ENCODE measurements around the gene NDUFAF3.
A peak's percentile ranks its signal among the peaks of the same experiment; 100 is the strongest.

Gene NDUFAF3

DNA sequence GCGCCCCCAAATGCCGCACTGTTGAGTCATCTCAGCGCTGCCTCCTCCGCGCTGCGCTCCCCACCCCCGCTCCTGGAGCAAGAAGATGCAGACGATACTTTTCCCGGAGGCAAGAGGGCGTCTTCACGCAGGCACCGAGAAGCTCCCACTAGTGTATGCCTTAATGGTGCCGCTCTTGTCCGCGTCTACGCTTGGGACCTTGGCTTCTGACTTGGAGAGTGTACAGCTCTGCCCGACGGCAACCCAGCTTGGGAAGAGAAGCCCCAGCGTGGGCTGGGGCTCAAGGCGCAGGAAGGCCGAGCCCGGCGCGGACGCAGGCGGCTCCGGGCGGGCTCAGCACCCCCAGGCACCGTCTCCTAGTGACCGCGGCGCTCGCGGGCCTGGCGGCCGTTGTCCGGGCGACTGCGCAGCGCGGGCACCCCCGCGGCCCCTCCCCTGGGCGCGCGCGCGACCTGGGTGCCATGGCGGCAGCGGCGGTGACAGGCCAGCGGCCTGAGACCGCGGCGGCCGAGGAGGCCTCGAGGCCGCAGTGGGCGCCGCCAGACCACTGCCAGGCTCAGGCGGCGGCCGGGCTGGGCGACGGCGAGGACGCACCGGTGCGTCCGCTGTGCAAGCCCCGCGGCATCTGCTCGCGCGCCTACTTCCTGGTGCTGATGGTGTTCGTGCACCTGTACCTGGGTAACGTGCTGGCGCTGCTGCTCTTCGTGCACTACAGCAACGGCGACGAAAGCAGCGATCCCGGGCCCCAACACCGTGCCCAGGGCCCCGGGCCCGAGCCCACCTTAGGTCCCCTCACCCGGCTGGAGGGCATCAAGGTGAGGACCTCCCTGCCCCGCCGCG, 31.9 kb upstream of the NDUFAF3 start, which contains the start of gene P4HTM:
P4HTM (plus strand) TSS at position 446 of the 840 bp plus-strand sequence; CDS start at position 462, 16 bp downstream.
- peak within 1 kb of the TSS; percentile 92 for H3K56ac ChIP-seq (ENCODE audit: low read length)
- peak within 1 kb of the TSS; percentile 92 for H3K4me2 ChIP-seq (ENCODE audit: low read length)
- H2BK120ac ChIP-seq (ENCODE audit: low read depth, low read length), result no peak within 1 kb of the TSS
- peaks cover 3% of the 10 kb centered on the region for H3K4me1 ChIP-seq (ENCODE audit: control insufficient read depth, low read depth, low read length)
- peak within 1 kb of the TSS; percentile 91 for H3K9ac ChIP-seq (ENCODE audit: low read length)
- H4K5ac ChIP-seq (ENCODE audit: low read length), result peak within 1 kb of the TSS; percentile 90
- no peaks in the 10 kb centered on the region for H3K27me3 ChIP-seq (ENCODE audit: insufficient read depth, low read length, poor library complexity)
- peak within 1 kb of the TSS; percentile 22 for H3K18ac ChIP-seq (ENCODE audit: low read length)
- H2BK15ac ChIP-seq (replicated peaks; ENCODE audit: low read depth), result no peak within 1 kb of the TSS
- DNase-seq, result peak; percentile 93
- H3K27ac ChIP-seq (ENCODE audit: low read depth, low read length), result peak within 1 kb of the TSS; percentile 69
- H3K4ac ChIP-seq (ENCODE audit: low read depth, low read length), result peak within 1 kb of the TSS; percentile 17
- peaks cover 6% of the 10 kb centered on the region for H3K79me1 ChIP-seq (ENCODE audit: low read length)
- WGBS (ENCODE audit: extremely low coverage, insufficient coverage, low lambda C conversion rate), result no CpG with 5 or more reads among the region's 91 CpGs
- no peak within 1 kb of the TSS for H2AK5ac ChIP-seq (ENCODE audit: low read length)
- peak within 1 kb of the TSS; percentile 67 for H3K4me3 ChIP-seq (ENCODE audit: low read length)
- H2BK5ac ChIP-seq (ENCODE audit: low read length), result no peak within 1 kb of the TSS
- peak within 1 kb of the TSS; percentile 80 for H3K23ac ChIP-seq (ENCODE audit: low read length)
- peak within 1 kb of the TSS; percentile 68 for H4K8ac ChIP-seq (ENCODE audit: low read depth, low read length)
- H3K36me3 ChIP-seq (ENCODE audit: control insufficient read depth, insufficient read depth, low read length), result peaks cover under 1% of the 10 kb centered on the region
- peaks cover 3% of the 10 kb centered on the region for H3K79me2 ChIP-seq (ENCODE audit: control insufficient read depth, insufficient read depth, low read length)

DNA sequence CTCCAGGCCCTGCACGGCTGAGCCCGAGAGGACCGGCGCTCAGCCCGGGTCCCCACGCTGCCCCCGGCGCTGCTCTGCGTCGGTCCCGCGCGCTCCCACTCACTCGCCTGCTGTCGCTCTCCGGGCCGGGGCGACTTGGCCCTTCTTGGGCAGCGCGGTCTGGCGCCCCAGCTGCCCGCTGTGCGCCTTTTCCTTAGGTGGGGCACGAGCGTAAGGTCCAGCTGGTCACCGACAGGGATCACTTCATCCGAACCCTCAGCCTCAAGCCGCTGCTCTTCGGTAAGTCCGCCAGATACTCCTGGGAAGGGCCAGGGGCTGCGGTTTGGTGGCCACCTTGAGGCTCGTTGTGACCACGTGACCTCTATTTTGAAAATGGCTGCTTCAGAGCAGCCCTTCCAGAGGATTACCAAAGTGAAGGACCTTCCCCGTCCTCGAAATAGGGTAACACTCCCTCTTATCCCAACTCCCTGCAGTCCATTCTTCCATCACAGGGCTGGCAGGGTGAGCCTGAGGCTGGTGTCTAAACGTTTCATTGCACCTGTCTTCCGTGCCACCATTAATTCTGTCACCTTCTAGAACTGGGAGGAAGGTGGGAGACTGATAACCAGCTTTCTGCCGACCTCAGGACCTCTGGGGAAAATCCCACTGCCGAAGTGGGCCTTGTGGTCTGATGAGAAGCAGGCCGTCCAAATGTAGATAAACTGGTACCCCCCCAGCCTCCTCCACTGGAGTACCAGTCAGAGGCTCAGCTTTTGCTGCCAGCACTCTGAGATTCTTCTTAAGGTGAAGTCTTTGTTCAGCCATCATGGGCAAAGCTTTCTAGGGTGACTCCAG, 31.1 kb upstream of the NDUFAF3 start:
- peaks cover 3% of the 10 kb centered on the region for H3K4me1 ChIP-seq (ENCODE audit: control insufficient read depth, low read depth, low read length)
- H4K5ac ChIP-seq (ENCODE audit: low read length), result peak overlapping the region; percentile 90
- H3K9ac ChIP-seq (ENCODE audit: low read length), result peak overlapping the region; percentile 91
- no peaks in the 10 kb centered on the region for H3K27me3 ChIP-seq (ENCODE audit: insufficient read depth, low read length, poor library complexity)
- H3K4me3 ChIP-seq (ENCODE audit: low read length), result peak overlapping the region; percentile 67
- H3K4me2 ChIP-seq (ENCODE audit: low read length), result peak overlapping the region; percentile 92
- H2AK5ac ChIP-seq (ENCODE audit: low read length), result no peak overlapping the region
- no peak overlapping the region for H2BK15ac ChIP-seq (replicated peaks; ENCODE audit: low read depth)
- no CpG with 5 or more reads among the region's 40 CpGs for WGBS (ENCODE audit: extremely low coverage, insufficient coverage, low lambda C conversion rate)
- no peak overlapping the region for H2BK5ac ChIP-seq (ENCODE audit: low read length)
- H3K79me1 ChIP-seq (ENCODE audit: low read length), result peaks cover 6% of the 10 kb centered on the region
- H2BK120ac ChIP-seq (ENCODE audit: low read depth, low read length), result no peak overlapping the region
- peak; percentile 66 for DNase-seq
- H3K18ac ChIP-seq (ENCODE audit: low read length), result peak overlapping the region; percentile 22
- no peak overlapping the region for H3K23ac ChIP-seq (ENCODE audit: low read length)
- peak overlapping the region; percentile 92 for H3K56ac ChIP-seq (ENCODE audit: low read length)
- H3K27ac ChIP-seq (ENCODE audit: low read depth, low read length), result no peak overlapping the region
- H3K4ac ChIP-seq (ENCODE audit: low read depth, low read length), result peak overlapping the region; percentile 17
- H3K36me3 ChIP-seq (ENCODE audit: control insufficient read depth, insufficient read depth, low read length), result no peaks in the 10 kb centered on the region
- H4K8ac ChIP-seq (ENCODE audit: low read depth, low read length), result peak overlapping the region; percentile 68
- H3K79me2 ChIP-seq (ENCODE audit: control insufficient read depth, insufficient read depth, low read length), result peaks cover 3% of the 10 kb centered on the region

DNA sequence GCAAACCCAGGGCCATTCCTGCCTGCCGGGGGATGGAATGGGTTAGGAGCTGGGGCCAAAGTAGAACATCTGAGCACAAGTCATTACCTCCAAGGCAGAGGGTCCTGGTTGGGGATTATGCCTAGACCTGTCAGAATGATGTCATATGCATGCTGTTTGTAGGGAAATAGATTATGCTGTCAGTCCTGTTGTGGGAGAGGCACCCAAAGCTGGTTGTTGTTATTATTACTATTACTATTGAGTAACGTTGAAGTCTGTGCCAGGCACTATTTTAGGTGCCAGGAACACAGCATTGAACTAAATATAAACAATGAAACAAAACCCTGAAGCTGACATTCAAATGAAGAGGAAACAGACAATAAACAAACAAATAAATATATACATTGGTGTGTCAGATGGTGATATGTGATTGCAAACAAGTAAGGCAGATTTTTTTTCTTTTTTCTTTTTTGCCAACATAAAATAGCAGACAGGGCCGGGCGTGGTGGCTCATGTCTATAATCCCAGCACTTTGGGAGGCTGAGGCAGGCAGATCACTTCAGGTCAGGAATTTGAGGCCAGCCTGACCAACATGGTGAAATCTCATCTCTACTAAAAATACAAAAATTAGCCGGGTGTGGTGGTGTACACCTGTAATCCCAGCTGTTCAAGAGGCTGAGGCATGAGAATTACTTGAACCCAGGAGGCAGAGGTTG, 29.9 kb upstream of the NDUFAF3 start:
- no peak overlapping the region for H2BK15ac ChIP-seq (replicated peaks; ENCODE audit: low read depth)
- H2BK5ac ChIP-seq (ENCODE audit: low read length), result no peak overlapping the region
- peaks cover 3% of the 10 kb centered on the region for H3K79me2 ChIP-seq (ENCODE audit: control insufficient read depth, insufficient read depth, low read length)
- peaks cover 3% of the 10 kb centered on the region for H3K4me1 ChIP-seq (ENCODE audit: control insufficient read depth, low read depth, low read length)
- H3K27ac ChIP-seq (ENCODE audit: low read depth, low read length), result no peak overlapping the region
- H3K56ac ChIP-seq (ENCODE audit: low read length), result peak overlapping the region; percentile 92
- H4K8ac ChIP-seq (ENCODE audit: low read depth, low read length), result no peak overlapping the region
- H3K23ac ChIP-seq (ENCODE audit: low read length), result no peak overlapping the region
- no peak overlapping the region for H3K4ac ChIP-seq (ENCODE audit: low read depth, low read length)
- H2AK5ac ChIP-seq (ENCODE audit: low read length), result no peak overlapping the region
- peaks cover 6% of the 10 kb centered on the region for H3K79me1 ChIP-seq (ENCODE audit: low read length)
- no peak overlapping the region for H3K9ac ChIP-seq (ENCODE audit: low read length)
- H3K27me3 ChIP-seq (ENCODE audit: insufficient read depth, low read length, poor library complexity), result no peaks in the 10 kb centered on the region
- H3K36me3 ChIP-seq (ENCODE audit: control insufficient read depth, insufficient read depth, low read length), result no peaks in the 10 kb centered on the region
- no peak overlapping the region for H2BK120ac ChIP-seq (ENCODE audit: low read depth, low read length)
- no peak for DNase-seq
- H4K5ac ChIP-seq (ENCODE audit: low read length), result no peak overlapping the region
- H3K4me3 ChIP-seq (ENCODE audit: low read length), result no peak overlapping the region
- H3K18ac ChIP-seq (ENCODE audit: low read length), result no peak overlapping the region
- WGBS (ENCODE audit: extremely low coverage, insufficient coverage, low lambda C conversion rate), result no CpG with 5 or more reads among the region's 5 CpGs
- no peak overlapping the region for H3K4me2 ChIP-seq (ENCODE audit: low read length)

DNA sequence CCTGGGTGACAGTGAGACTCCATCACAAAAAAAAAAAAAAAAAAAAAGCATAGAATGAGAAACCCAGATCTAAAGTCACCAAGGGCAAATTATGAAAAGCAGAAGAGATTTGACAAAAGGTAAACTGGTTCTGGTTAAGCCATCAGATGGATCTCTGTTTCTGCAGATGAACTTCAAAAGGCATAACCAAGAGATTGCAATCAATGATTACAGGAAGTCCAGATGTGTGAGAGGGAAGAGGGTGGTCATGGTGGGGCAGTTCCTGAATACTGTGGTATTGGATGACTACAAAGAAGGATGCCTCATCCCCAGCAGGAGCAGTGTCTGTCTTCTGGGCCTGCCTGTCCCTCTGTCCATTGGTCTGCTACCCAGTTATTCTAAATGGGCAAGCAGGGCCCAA, 28.1 kb upstream of the NDUFAF3 start:
- Histone ChIP-seq H2BK15ac (replicated peaks; ENCODE audit: low read depth) (no peak overlapping the region), H4K8ac (ENCODE audit: low read depth, low read length) (no peak overlapping the region), H2BK120ac (ENCODE audit: low read depth, low read length) (no peak overlapping the region), H3K27me3 (ENCODE audit: insufficient read depth, low read length, poor library complexity) (no peaks in the 10 kb centered on the region), H3K4ac (ENCODE audit: low read depth, low read length) (no peak overlapping the region), H3K23ac (ENCODE audit: low read length) (no peak overlapping the region), H3K9ac (ENCODE audit: low read length) (no peak overlapping the region), H3K4me3 (ENCODE audit: low read length) (no peak overlapping the region), H3K79me2 (ENCODE audit: control insufficient read depth, insufficient read depth, low read length) (peaks cover 3% of the 10 kb centered on the region), H3K4me2 (ENCODE audit: low read length) (no peak overlapping the region), H4K5ac (ENCODE audit: low read length) (no peak overlapping the region), H3K36me3 (ENCODE audit: control insufficient read depth, insufficient read depth, low read length) (no peaks in the 10 kb centered on the region), H2BK5ac (ENCODE audit: low read length) (no peak overlapping the region), H3K56ac (ENCODE audit: low read length) (no peak overlapping the region), H2AK5ac (ENCODE audit: low read length) (no peak overlapping the region), H3K4me1 (ENCODE audit: control insufficient read depth, low read depth, low read length) (peaks cover 3% of the 10 kb centered on the region), H3K79me1 (ENCODE audit: low read length) (peaks cover 6% of the 10 kb centered on the region), H3K18ac (ENCODE audit: low read length) (no peak overlapping the region), H3K27ac (ENCODE audit: low read depth, low read length) (no peak overlapping the region)
- no peak for DNase-seq

DNA sequence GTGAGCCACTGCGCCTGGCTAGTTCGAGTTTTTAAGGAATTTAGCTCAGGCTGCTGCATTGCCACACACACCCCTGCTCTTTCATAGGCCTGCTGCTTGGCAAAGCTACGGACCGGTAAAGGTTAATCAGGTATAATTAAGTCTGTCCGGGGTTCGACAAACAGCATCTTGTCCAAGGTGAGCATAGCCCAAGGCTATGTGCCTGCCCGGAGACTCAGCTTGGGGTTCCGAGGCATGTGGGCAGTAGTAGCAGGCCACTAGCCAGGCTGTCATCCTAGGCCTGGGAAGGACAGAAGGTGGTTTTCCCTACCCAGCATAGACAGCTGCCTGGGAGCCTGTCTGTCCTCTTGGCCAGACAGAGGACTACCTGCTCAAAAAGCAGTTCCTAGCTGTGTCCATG, 25.3 kb upstream of the NDUFAF3 start:
- WGBS (ENCODE audit: extremely low coverage, insufficient coverage, low lambda C conversion rate), result no CpG with 5 or more reads among the region's 8 CpGs
- peaks cover under 1% of the 10 kb centered on the region for H3K79me1 ChIP-seq (ENCODE audit: low read length)
- no peak overlapping the region for H4K8ac ChIP-seq (ENCODE audit: low read depth, low read length)

More for the DNA sequence above, 25.3 kb upstream of the NDUFAF3 start:
- Histone ChIP-seq H2BK15ac (replicated peaks; ENCODE audit: low read depth) (no peak overlapping the region), H4K5ac (ENCODE audit: low read length) (no peak overlapping the region), H3K4me3 (ENCODE audit: low read length) (no peak overlapping the region), H2BK5ac (ENCODE audit: low read length) (no peak overlapping the region), H3K36me3 (ENCODE audit: control insufficient read depth, insufficient read depth, low read length) (no peaks in the 10 kb centered on the region), H3K27ac (ENCODE audit: low read depth, low read length) (no peak overlapping the region), H2AK5ac (ENCODE audit: low read length) (no peak overlapping the region), H2BK120ac (ENCODE audit: low read depth, low read length) (no peak overlapping the region), H3K79me2 (ENCODE audit: control insufficient read depth, insufficient read depth, low read length) (no peaks in the 10 kb centered on the region), H3K18ac (ENCODE audit: low read length) (no peak overlapping the region), H3K4ac (ENCODE audit: low read depth, low read length) (no peak overlapping the region), H3K56ac (ENCODE audit: low read length) (no peak overlapping the region), H3K4me1 (ENCODE audit: control insufficient read depth, low read depth, low read length) (no peaks in the 10 kb centered on the region), H3K27me3 (ENCODE audit: insufficient read depth, low read length, poor library complexity) (no peaks in the 10 kb centered on the region), H3K9ac (ENCODE audit: low read length) (no peak overlapping the region), H3K4me2 (ENCODE audit: low read length) (no peak overlapping the region), H3K23ac (ENCODE audit: low read length) (no peak overlapping the region)
- no peak for DNase-seq

Data from mesendoderm (in vitro differentiated cells).